ENCODE data around the gene TTLL1. TPM values are rescaled to one million over a fixed set of nuclear protein-coding genes. Genes with fewer than 3 reads are reported as not detected.

The TTLL1 gene
- total RNA-seq, 1 donor from 2014 or later: 13.0 TPM

DNA sequence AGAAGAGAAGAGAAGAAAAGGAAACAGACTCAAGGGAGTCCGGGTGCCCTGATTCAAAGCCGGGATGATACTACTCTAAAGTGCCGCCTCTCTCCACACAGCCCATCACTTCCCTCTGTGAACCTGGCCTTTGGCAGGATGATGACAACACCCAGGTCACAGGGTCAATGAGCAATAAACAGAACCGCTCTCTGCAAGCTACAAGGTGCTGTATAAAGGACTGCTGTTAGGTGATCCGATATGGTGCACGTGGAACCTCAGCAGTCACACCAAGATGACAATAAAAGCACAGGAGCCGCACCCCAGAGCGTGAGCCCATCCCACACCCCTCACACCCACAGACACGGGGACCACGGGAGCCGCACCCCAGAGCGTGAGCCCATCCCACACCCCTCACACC, 10.7 kb downstream of the TTLL1 start:
- Mint-ChIP-seq H3K4me1 (ENCODE audit: unreplicated experiment) (no peaks in the 10 kb centered on the region), H3K36me3 (ENCODE audit: low read depth, unreplicated experiment) (peaks cover 3% of the 10 kb centered on the region), H3K4me3 (ENCODE audit: unreplicated experiment) (no peak overlapping the region), H3K27me3 (ENCODE audit: unreplicated experiment) (peaks cover 1% of the 10 kb centered on the region), H3K9me3 (ENCODE audit: unreplicated experiment) (no peaks in the 10 kb centered on the region), H3K27ac (ENCODE audit: unreplicated experiment) (no peak overlapping the region)
- TF ChIP-seq, protein P1, sequence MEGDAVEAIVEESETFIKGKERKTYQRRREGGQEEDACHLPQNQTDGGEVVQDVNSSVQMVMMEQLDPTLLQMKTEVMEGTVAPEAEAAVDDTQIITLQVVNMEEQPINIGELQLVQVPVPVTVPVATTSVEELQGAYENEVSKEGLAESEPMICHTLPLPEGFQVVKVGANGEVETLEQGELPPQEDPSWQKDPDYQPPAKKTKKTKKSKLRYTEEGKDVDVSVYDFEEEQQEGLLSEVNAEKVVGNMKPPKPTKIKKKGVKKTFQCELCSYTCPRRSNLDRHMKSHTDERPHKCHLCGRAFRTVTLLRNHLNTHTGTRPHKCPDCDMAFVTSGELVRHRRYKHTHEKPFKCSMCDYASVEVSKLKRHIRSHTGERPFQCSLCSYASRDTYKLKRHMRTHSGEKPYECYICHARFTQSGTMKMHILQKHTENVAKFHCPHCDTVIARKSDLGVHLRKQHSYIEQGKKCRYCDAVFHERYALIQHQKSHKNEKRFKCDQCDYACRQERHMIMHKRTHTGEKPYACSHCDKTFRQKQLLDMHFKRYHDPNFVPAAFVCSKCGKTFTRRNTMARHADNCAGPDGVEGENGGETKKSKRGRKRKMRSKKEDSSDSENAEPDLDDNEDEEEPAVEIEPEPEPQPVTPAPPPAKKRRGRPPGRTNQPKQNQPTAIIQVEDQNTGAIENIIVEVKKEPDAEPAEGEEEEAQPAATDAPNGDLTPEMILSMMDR (IDR thresholded peaks at IDR 0.05; ENCODE audit: unreplicated experiment): no peak
- no peak for DNase-seq (ENCODE audit: low spot score)

DNA sequence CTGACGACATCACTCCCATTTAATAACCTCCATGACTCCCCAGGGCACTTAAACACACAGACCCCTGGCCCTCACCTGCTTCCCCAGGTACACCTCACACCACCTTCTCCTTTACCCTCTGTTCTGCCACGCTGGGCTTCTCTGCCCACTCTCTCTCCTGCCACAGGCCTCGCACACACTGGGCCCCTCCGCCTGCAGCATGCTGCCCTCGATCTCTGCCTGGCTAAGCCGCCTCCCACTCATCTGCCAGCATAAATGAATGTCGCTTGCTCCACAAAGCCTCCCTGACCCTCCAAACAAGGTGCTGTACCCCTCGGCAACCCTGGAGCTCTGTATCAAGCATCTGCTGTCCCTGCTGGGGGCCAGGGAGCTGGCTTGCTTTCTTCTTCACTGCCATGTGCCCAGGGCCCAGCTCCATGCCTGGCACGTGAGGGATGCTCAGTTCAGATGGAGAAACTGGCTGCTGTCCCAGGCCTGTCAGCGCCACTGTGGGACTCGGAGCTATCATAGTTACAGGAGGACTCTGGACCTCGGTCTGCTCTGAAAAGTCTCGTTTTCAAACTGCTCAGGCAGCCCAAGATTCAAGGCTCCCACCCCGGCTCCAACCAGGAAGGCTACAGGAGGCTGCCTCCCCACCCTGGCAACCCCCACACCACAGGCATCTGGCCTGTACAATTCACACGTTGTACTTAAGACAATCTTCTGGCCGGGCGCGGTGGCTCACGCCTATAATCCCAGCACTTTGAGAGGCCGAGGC, 11.9 kb downstream of the TTLL1 start:
- Mint-ChIP-seq H3K36me3 (ENCODE audit: low read depth, unreplicated experiment) (peaks cover 3% of the 10 kb centered on the region), H3K27me3 (ENCODE audit: unreplicated experiment) (peaks cover 1% of the 10 kb centered on the region), H3K9me3 (ENCODE audit: unreplicated experiment) (no peaks in the 10 kb centered on the region), H3K4me1 (ENCODE audit: unreplicated experiment) (no peaks in the 10 kb centered on the region), H3K4me3 (ENCODE audit: unreplicated experiment) (no peak overlapping the region), H3K27ac (ENCODE audit: unreplicated experiment) (no peak overlapping the region)
- TF ChIP-seq, protein P1 (IDR thresholded peaks at IDR 0.05; ENCODE audit: unreplicated experiment): no peak
- no peak for DNase-seq (ENCODE audit: low spot score)

DNA sequence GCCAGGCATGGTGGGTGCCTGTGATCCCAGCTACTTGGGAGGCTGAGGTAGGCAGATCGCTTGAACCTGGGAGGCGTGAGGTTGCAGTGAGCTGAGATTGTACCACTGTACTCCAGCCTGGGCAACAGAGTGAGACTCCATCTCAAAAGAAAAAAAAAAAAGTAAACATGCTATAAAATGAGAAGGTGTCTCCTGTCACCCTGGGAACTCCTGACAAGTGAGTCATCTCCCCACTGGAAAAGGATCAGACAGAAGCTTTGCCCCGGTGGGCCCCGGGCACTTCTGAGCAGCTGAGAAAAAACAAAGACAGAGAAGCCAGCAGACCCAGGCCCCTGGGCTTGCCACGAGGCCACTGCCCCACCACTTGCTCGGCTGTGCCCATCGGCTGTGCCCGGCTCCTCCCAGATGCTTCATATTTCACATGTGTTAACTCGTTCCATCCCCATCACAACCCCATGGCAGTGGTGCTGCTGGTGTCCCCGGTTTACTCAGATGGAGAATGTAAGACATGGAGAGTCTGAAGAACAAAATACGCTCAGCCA, 22.3 kb downstream of the TTLL1 start:
- no peaks in the 10 kb centered on the region for H3K4me1 Mint-ChIP-seq (ENCODE audit: unreplicated experiment)
- peaks cover 7% of the 10 kb centered on the region for H3K36me3 Mint-ChIP-seq (ENCODE audit: low read depth, unreplicated experiment)
- TF ChIP-seq, protein P1 (IDR thresholded peaks at IDR 0.05; ENCODE audit: unreplicated experiment): no peak
- no peaks in the 10 kb centered on the region for H3K27me3 Mint-ChIP-seq (ENCODE audit: unreplicated experiment)
- no peak for DNase-seq (ENCODE audit: low spot score)
- no peak overlapping the region for H3K27ac Mint-ChIP-seq (ENCODE audit: unreplicated experiment)
- no peaks in the 10 kb centered on the region for H3K9me3 Mint-ChIP-seq (ENCODE audit: unreplicated experiment)
- no peak overlapping the region for H3K4me3 Mint-ChIP-seq (ENCODE audit: unreplicated experiment)

DNA sequence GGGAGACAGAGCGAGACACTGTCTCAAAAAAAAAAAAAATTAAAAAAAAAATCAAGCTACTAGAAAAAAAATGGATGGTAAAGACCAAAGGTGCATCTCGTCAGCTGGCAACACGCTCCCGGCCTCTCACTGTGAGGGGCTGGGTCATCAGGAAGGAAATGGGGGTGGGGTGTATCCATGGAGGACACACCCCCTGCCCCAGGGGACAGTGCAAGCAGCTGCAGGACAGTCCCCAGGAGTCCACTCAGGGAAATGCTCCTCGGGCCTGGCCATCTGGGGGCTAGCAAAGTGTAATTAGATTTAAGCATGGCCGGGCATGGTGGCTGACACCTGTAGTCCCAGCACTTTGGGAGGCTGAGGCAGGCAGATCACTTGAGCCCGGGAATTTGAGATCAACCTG, 23.1 kb downstream of the TTLL1 start:
- TF ChIP-seq, protein P1 (IDR thresholded peaks at IDR 0.05; ENCODE audit: unreplicated experiment): no peak
- no peaks in the 10 kb centered on the region for H3K4me1 Mint-ChIP-seq (ENCODE audit: unreplicated experiment)

DNA sequence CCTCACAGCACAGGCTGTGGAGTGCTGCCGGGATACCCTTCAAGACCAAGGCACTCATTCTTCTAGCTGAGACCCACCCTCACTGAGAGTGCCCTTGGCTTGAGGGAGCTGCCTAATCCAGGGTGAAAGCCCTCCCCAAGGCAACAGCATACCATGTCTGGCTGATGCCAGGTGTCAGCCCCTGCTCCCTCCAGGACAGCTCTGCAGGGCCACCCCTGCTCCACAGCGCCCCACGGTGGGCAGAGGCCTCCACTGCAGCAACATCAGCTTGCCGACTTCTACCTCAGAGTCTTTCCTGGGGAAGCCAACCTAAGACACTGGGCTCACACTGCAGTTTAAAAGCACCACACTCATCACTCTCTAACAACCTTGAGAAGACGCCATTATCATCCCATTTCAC, 29.0 kb downstream of the TTLL1 start:
- TF ChIP-seq, protein P1 (IDR thresholded peaks at IDR 0.05; ENCODE audit: unreplicated experiment): peak; percentile 86
- DNase-seq (ENCODE audit: low spot score): peak; percentile 82

More for the DNA sequence above, 23.1 kb downstream of the TTLL1 start:
- Mint-ChIP-seq H3K36me3 (ENCODE audit: low read depth, unreplicated experiment) (peaks cover 7% of the 10 kb centered on the region), H3K27me3 (ENCODE audit: unreplicated experiment) (no peaks in the 10 kb centered on the region), H3K9me3 (ENCODE audit: unreplicated experiment) (no peaks in the 10 kb centered on the region), H3K27ac (ENCODE audit: unreplicated experiment) (no peak overlapping the region), H3K4me3 (ENCODE audit: unreplicated experiment) (no peak overlapping the region)
- no peak for DNase-seq (ENCODE audit: low spot score)

More for the DNA sequence above, 29.0 kb downstream of the TTLL1 start:
- Mint-ChIP-seq H3K4me1 (ENCODE audit: unreplicated experiment) (no peaks in the 10 kb centered on the region), H3K36me3 (ENCODE audit: low read depth, unreplicated experiment) (peaks cover 7% of the 10 kb centered on the region), H3K27ac (ENCODE audit: unreplicated experiment) (no peak overlapping the region), H3K4me3 (ENCODE audit: unreplicated experiment) (no peak overlapping the region), H3K9me3 (ENCODE audit: unreplicated experiment) (no peaks in the 10 kb centered on the region), H3K27me3 (ENCODE audit: unreplicated experiment) (peaks cover 1% of the 10 kb centered on the region)

All from endothelial cell (in vitro differentiated cells).